NCI-H2227 (cell line): ENCODE measurements around the gene LRP8.
A peak's percentile ranks its signal among the peaks of the same experiment; 100 is the strongest.

Source experiments
- DNase-seq: peaks from one replicate; lab custom pipeline; 2025; ENCODE audit not compliant: unreplicated experiment; lab: John Stamatoyannopoulos, UW

LRP8 gene

GRCh38 chr1:53324321-53324720 lies 3.5 kb downstream of the LRP8 start:
- DNase-seq: no peak

- DNase-seq: no peak
These were observed 4.6 kb downstream of the LRP8 start for GRCh38 chr1:53323316-53323715.

- DNase-seq: no peak
These were observed 5.9 kb downstream of the LRP8 start for GRCh38 chr1:53321776-53322602.

- peak; percentile 39 for DNase-seq
These were observed 6.5 kb downstream of the LRP8 start for GRCh38 chr1:53321366-53321765.

GRCh38 chr1:53320646-53321045 lies 7.2 kb downstream of the LRP8 start:
- no peak for DNase-seq

- DNase-seq: peak; percentile 48
These were observed 8.4 kb downstream of the LRP8 start for GRCh38 chr1:53319296-53320101.

- no peak for DNase-seq
These were observed 10.0 kb downstream of the LRP8 start for GRCh38 chr1:53317646-53318539.

- peak; percentile 65 for DNase-seq
These were observed 10.9 kb downstream of the LRP8 start for GRCh38 chr1:53316766-53317581.

- no peak for DNase-seq
These were observed 11.5 kb downstream of the LRP8 start for GRCh38 chr1:53316424-53316765.

GRCh38 chr1:53315456-53316423 lies 12.1 kb downstream of the LRP8 start:
- no peak for DNase-seq

- no peak for DNase-seq
These were observed 12.8 kb downstream of the LRP8 start for GRCh38 chr1:53315046-53315445.

- DNase-seq: no peak
These were observed 13.3 kb downstream of the LRP8 start for GRCh38 chr1:53314606-53315005.

- no peak for DNase-seq
These were observed 13.8 kb downstream of the LRP8 start for GRCh38 chr1:53314096-53314495.

GRCh38 chr1:53313556-53313955 lies 14.3 kb downstream of the LRP8 start:
- DNase-seq: no peak

- DNase-seq: no peak
These were observed 16.1 kb downstream of the LRP8 start for GRCh38 chr1:53311702-53312305.

- DNase-seq: no peak
These were observed 16.8 kb downstream of the LRP8 start for GRCh38 chr1:53310847-53311681.

- no peak for DNase-seq
These were observed 18.1 kb downstream of the LRP8 start for GRCh38 chr1:53309802-53310201.

GRCh38 chr1:53308506-53308905 lies 19.4 kb downstream of the LRP8 start:
- no peak for DNase-seq
